ENCODE data around the gene EEFSEC.

- no peak for TF ChIP-seq POLR2AphosphoS5 (IDR thresholded peaks at IDR 0.05; ENCODE audit: low read depth, low read length)
- no peak for TF ChIP-seq POLR2A (IDR thresholded peaks at IDR 0.05; ENCODE audit: low read depth, low read length)
Observed at GRCh38 chr3:128438488-128439072, 285.3 kb downstream of the EEFSEC start.

Data from GM12892 (cell line).